Lung (tissue), 12 donors: ENCODE results near the gene SLC11A1. TPM values are rescaled to one million over a fixed set of nuclear protein-coding genes. Genes with fewer than 3 reads are reported as not detected.

ENCODE experiments used
- ATAC-seq: fragments of 200-7000 bp; cut with Tn5 transposase; one replicate; pipeline ENCODE4 v1.9.1; 2020; ENCODE audit warnings: moderate number of reproducible peaks; ENCODE audit not compliant: insufficient read depth, low FRiP score
- DNase-seq, 3 donors: peaks; one replicate each; pipeline ENCODE4 v3.0.0-alpha.2; 2013 to 2017
- H3K27ac ChIP-seq, 2 donors: one replicate each; pipeline ENCODE4 v1.5.1; 2013; ENCODE audit warnings: mild to moderate bottlenecking in 2 of 2, moderate library complexity in 2 of 2, control low read depth in 1 of 2, inconsistent platforms in 1 of 2, low read depth in 1 of 2, low read length in 1 of 2
- H3K27me3 ChIP-seq, 3 donors: one replicate each; pipeline ENCODE4 v1.5.1; 2013; ENCODE audit warnings: low read length in 2 of 3; ENCODE audit not compliant: control insufficient read depth in 3 of 3, insufficient read depth in 3 of 3
- H3K36me3 ChIP-seq, 4 donors: one replicate each; pipeline ENCODE4 v1.5.1; 2013; ENCODE audit warnings: low read length in 4 of 4, mild to moderate bottlenecking in 1 of 4, moderate library complexity in 1 of 4; ENCODE audit not compliant: control insufficient read depth in 4 of 4, insufficient read depth in 4 of 4
- H3K4me1 ChIP-seq, 5 donors: one replicate each; pipeline ENCODE4 v1.5.1; 2013; ENCODE audit warnings: low read length in 5 of 5, mild to moderate bottlenecking in 2 of 5, moderate library complexity in 1 of 5; ENCODE audit not compliant: control insufficient read depth in 5 of 5, insufficient read depth in 5 of 5
- H3K4me3 ChIP-seq: one replicate; pipeline ENCODE4 v1.5.1; 2013; ENCODE audit warnings: mild to moderate bottlenecking, control low read depth, moderate library complexity
- H3K9ac ChIP-seq, 2 donors: one replicate each; pipeline ENCODE4 v1.5.1; 2013; ENCODE audit warnings: low read length in 2 of 2, control low read depth in 1 of 2; ENCODE audit not compliant: insufficient read depth in 1 of 2
- H3K9me3 ChIP-seq, 4 donors: one replicate each; pipeline ENCODE4 v1.5.1; 2013; ENCODE audit warnings: low read length in 3 of 4, mild to moderate bottlenecking in 1 of 4, moderate library complexity in 1 of 4; ENCODE audit not compliant: control insufficient read depth in 4 of 4, insufficient read depth in 3 of 4
- CTCF ChIP-seq: IDR thresholded peaks from 2 replicates; pipeline ENCODE4 v1.5.1; 2012; ENCODE audit warnings: mild to moderate bottlenecking; ENCODE audit errors: control extremely low read depth, extremely low read depth
- WGBS, 2 donors: extraction: QIAGEN DNeasy Blood & Tissue Kit; methylation state at CpG; one replicate each; pipeline ENCODE4 v1.1.7; 2013; 5-methylcytosine and 5-hydroxymethylcytosine counted together
- polyA plus RNA-seq, 2 donors: library from polyadenylated mRNA; stranded (reverse); fragments of 200-250 nt; gene quantifications; one replicate each; pipeline ENCODE4 v1.2.1, GENCODE V29; 2013
- total RNA-seq, 2 donors: library from RNA; depleted of rRNA in 1 of 2; stranded (reverse); fragments of >200 nt in 1 of 2; gene quantifications; one replicate each; pipeline ENCODE4 v1.2.1, GENCODE V29; 2014 to 2021
- donor health status: control.
- donor health status: control.
- donor health status: Bipolar disorder and iron deficiency.
- donor health status: healthy.
- donor health status: DM: yes; HTN: yes; CAD: no.

The SLC11A1 gene
- total and polyA plus RNA-seq, 4 donors, result 57.6 to 359 (median 234) TPM

DNA sequence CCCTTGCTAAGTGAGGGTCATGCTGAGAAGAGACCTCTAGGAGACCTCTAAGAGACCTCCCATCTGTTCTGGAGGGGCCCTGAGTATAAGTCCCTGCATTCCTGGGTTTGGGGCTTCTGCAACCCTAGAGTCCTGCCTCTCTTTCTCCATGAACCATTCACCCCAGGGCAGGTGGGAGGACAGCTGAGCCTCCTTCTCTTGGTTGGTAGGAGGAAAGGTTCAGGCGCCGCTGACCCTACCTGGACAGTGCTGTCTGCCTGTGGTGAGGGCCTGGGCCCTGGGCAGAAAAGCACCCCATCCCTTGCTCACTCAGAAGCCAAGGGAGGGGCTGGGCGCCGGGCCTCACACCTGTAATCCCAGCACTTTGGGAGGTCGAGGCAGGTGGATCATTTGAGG, 36.2 kb downstream of the SLC11A1 start:
- no peaks in the 10 kb centered on the region for H3K36me3 ChIP-seq
- no peak overlapping the region for H3K4me3 ChIP-seq
- WGBS, 2 donors, result 92 to 95% methylated on average over 5 of the region's 5 CpGs

DNA sequence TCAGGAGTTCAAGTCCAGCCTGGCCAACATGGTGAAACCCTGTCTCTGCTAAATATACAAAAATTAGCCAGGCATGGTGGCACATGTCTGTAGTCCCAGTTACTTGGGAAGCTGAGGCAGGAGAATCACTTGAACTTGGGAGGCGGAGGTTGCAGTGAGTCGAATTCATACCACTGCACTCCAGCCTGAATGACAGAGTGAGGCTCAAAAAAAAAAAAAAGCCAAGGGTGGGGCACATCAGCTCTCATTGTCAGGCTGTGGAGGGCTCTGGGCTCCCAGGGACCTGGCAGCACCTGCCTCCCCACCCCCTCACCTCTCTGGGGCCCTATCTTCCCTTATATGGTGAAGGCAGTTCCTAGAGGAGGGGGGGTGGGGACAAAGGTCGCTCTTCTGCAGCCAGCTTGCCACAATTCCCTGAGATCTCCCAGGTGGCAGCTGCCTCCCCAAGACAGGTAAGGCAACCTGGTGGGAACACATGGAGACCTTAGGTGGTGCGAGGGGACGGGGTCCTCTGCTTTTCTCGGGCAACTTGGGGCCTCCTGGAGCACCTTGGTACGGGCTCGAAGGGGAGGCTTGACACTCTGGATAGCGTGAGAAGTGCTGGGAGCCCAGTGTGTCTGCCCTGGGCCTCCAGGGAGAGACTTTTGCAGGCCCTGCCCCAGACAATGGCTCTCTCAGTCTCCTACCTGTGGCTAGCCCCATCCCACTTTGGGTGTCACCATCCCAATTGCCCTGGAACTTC, 36.8 kb downstream of the SLC11A1 start, which contains the start of gene VIL1:
TSS of gene VIL1 (plus strand) at position 407 of the 742 bp plus-strand sequence. CDS start 4,656 bp downstream, outside the sequence.
- H3K4me1 ChIP-seq, result peaks cover 0 to 3% (median 0%) of the 10 kb centered on the region in 5 donors
- no peak for ATAC-seq

More for the DNA sequence above, 36.2 kb downstream of the SLC11A1 start:
- no peak overlapping the region for H3K9ac ChIP-seq
- no peaks in the 10 kb centered on the region for H3K27me3 ChIP-seq
- DNase-seq (no peak), ATAC-seq (no peak)
- H3K4me1 ChIP-seq, result peaks cover 0 to 3% (median 0%) of the 10 kb centered on the region in 5 donors
- no peak for TF ChIP-seq CTCF
- H3K9me3 ChIP-seq, result no peaks in the 10 kb centered on the region
- no peak overlapping the region for H3K27ac ChIP-seq

DNA sequence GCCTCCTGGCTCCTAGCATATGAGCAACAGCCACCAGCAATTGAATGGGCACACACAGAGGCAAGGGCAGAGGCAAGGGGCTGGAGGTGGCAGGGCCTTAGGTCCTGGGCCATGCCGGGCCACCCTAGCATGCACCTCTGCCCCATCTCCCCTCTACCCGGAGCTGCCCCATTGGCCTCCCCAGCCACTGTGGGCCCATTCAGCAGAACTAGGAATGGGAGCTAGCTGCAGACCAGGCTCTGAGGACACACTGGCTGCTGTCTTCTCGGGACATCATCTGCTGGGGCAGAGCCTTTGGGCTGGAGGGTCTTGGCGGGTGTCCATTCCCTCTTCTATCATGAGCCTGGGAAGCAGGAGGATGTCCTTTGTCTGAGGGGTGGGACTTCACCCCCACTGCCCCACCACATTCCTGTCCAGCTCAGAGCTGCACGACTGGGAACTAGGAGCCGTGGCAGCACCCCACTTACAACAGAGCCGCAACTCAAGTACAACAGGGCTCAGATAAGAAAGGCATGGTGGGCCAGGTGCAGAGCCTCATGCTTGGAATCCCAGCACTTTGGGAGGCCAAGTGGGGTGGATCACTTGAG, 37.6 kb downstream of the SLC11A1 start:
- peak in 1 of 3 donors; percentile 28 for DNase-seq
- no peak for TF ChIP-seq CTCF
- Histone ChIP-seq H3K4me1 (peaks cover 0 to 3% (median 0%) of the 10 kb centered on the region in 5 donors), H3K4me3 (no peak overlapping the region), H3K27ac (no peak overlapping the region), H3K27me3 (no peaks in the 10 kb centered on the region), H3K9me3 (no peaks in the 10 kb centered on the region), H3K36me3 (no peaks in the 10 kb centered on the region), H3K9ac (no peak overlapping the region)
- 81 to 91% methylated on average over 7 of the region's 7 CpGs for WGBS, 2 donors
- no peak for ATAC-seq

More for the DNA sequence above, 36.8 kb downstream of the SLC11A1 start, which contains the start of gene VIL1:
- Histone ChIP-seq H3K27me3 (no peaks in the 10 kb centered on the region), H3K36me3 (no peaks in the 10 kb centered on the region), H3K4me3 (no peak within 1 kb of the TSS), H3K9me3 (no peaks in the 10 kb centered on the region), H3K9ac (no peak within 1 kb of the TSS), H3K27ac (no peak within 1 kb of the TSS)
- 87 to 91% methylated on average over 9 of the region's 9 CpGs for WGBS, 2 donors
- no peak for DNase-seq
- TF ChIP-seq CTCF, result no peak
